ENCODE data around the gene CCDC181.
A peak's percentile ranks its signal among the peaks of the same experiment; 100 is the strongest.
"Not testable (repeated sequence)": the region's sequence is repeated elsewhere in the genome, so short reads cannot be mapped to it uniquely, and the experiment has no call there.

CCDC181 gene

DNA sequence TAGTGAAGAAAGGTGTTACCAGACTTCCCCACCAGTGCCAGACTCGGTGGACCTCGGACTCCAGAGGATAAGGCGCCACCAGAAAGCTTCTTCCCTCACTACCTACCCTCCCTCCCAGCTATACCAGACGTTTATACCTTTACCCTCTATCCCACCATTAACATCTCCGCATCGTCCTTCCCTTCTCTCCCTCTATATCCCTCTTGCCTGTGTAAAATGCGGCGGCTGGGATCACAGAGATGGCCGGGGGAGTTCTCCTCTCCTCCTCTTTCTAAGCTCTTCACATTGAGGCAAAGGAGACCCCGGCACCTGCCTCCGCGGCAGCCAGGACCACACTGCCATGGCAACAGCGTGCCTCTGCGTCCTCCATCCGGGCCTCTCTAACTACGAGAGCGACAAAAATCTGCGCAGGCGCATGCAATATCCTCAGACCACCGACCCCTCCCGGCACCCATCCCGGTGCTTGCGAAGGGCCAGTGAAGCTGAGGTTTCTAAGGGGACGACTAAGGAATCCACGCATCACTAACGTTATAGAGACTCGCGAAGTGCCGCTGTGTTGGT lies at the start of gene CCDC181:
Gene CCDC181 (minus strand): TSS at position 394 of the 561 bp plus-strand sequence. CDS start 2,547 bp downstream, outside the sequence.
- DNase-seq: peak; percentile 88

DNA sequence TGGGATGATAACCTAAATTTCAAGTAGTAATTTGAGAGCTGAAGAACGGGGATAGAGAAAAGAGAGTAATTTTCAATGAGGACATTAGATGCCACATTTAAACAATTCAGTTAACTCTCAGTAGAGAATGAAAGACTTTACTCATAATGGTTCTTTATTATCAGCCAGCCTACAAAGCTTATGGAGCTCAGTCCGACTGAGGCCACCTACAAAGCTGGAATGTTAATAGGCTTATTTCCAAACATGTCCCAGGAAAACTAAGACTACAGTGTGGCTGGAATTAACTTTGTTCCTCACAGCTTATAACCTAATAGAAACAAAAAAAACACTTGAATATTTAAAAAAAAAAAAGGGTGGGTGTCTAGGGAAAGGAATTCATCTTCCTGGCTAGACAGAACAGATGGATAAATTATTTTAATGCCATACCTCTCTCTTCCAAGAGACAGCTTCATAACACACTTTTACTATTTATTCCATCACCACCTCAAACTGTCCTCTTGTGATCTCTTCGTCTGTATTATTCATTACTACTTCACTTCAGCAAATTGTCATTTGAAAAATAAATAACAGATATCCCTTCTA lies 48.6 kb upstream of the CCDC181 start:
- no peak for DNase-seq

DNA sequence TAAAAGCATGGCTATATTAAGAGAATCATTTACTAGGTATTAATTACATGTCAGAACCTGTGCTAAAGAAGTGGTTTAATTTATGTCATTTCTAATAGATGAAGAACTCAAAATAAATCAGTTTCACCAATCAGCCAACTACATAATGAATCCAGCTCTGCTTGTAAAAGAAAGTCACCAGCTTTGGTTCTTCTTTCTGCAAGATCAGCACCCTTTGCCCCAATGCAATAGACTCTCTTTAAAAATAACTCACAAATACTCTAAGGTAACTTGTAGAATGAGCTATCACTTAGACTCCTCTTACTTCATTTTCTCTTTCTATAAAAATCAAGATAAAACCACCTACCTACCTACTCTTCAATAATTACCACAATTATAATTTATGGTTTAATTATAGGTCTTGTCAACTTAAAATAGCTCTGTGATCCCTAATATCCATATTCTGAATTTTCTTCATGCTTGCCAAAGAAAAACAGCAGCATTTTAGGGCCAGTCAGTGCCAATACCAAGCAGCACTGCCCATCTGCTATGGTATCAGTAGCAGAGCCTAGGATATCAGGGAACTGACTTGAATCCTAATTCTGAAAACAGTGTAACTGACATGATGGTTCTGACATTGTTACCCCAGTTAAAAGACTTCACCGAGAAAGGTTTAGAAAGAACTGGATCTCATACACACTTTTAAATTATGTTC lies 47.2 kb upstream of the CCDC181 start:
- no peak for DNase-seq

DNA sequence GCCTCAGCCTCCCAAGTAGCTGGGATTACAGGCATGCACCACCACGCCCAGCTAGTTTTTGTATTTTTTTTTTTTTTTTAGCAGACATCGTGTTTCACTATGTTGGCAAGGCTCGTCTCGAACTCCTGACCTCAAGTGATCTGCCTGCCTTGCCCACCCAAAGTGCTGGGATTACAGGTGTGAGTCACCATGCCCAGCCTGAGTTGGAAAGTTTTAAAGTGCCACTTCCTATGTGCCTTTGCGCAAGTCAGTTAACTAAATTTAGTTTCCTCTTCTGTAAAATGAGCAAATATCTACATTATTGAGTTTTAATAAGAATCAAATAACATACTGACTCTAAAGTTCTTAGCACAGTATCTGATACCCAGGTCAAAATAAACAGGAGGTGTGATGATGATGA lies 46.1 kb upstream of the CCDC181 start:
- no peak for DNase-seq

DNA sequence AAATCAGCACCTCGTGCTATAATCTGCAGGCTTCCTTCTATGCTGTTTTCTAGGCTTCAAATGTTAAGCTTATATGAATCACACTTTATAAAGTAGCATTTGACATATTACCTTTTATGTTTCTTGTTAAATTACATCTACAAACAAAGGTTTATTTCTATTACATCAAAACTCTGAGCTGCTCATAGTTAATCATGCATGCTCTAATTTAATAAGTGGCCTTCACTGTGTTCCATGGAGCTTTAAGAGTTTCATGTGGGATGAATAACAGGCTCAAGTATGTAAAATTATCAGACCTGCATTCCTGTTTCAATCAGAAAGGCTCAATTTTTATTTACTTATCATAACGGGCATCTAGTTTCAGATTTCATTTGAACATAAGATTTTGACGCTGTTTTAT lies 45.5 kb upstream of the CCDC181 start:
- no peak for DNase-seq

DNA sequence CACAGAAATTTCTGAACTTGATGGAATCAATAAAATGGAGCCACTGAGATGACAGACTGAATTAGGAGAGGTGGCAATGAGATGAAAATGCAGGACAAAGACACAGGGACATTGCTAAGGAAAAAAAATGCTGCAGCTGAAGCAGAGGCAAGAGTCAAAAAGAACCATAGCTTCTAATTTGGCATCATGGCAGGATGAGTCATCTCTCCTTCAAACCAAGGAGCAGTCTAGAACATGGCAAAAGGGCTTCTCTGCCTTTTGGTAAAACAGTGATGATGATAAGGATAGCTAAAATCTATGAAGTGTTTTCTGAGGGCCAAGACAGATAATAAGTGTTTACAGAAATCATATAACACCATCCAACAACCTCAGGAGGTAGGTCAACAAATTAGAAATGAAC lies 41.7 kb upstream of the CCDC181 start:
- no peak for DNase-seq

DNA sequence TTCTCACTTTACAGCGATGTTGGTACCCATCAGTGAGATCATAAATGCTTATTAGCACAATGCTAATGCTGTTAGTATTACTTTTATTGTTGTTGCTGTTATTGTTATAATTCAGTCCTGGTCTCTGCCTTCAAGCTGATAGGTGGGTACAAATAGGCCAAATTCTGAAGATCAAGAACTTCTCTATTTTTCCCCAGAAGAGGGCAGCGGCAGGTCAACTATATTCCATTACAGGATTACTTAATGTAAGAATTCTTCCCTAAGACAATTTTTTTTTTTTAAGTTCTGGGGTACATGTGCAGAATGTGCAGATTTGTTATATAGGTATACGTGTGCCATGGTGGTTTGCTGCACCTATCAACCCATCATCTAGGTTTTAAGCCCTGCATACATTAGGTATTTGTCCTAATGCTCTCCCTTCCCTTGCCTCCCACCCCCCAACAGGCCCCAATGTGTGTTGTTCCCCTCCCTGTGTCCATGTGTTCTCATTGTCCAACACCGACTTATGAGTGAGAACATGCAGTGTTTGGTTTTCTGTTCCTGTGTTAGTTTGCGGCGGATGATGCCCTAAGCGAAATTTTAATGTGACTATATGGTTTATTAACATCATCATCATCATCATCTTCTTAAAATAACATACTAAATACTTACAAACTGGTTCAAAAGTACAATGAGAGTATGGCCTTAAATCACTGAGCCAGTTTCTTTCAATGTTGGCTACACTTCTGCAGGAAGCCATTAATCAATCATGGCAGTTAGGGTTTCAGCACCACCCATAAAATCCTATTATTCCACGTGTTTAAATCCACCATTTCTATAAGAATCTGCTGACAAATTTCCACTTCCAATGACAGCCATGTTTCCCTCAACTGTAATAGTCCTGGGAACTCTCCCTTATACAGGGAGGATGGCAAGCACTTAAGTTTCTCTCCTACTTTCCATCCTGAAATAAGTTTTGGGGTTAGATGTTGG lies 39.3 kb upstream of the CCDC181 start:
- DNase-seq: peak; percentile 8

DNA sequence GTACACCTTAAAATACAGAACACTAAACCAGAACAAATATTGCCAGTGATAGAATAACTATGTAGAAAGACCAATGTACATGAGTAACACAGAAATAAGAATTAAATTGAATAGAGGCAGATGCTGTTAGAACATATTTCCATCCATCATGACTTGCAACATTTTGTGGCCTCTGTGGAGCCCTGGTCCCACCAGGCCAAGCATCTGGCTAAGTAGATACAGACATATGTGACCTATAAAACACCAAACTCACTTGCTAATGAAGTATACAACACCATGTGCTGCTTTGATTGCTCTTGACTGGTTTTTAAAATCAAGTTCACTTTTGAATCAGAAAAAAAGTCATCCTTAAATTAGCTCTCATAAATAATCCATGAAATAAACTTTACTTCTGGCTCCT lies 38.0 kb upstream of the CCDC181 start:
- DNase-seq: no peak

DNA sequence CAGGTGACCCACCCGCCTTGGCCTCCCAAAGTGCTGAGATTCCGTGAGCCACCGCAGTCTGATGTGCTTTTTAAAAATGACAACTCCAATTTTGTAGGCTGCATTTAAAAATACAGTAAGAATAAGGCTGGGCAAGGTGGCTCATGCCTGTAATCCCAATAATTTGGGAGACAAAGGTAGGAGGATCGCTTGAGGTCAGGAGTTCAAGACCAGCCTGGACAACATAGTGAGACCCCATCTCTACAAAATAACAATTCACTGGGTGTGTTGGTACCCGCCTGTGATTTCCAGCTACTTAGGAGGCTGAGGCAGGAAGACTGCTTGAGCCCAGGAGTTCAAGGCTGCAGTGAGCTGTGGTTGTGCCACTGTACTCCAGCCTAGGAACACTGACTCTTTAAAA lies 35.1 kb upstream of the CCDC181 start:
- DNase-seq: no peak

DNA sequence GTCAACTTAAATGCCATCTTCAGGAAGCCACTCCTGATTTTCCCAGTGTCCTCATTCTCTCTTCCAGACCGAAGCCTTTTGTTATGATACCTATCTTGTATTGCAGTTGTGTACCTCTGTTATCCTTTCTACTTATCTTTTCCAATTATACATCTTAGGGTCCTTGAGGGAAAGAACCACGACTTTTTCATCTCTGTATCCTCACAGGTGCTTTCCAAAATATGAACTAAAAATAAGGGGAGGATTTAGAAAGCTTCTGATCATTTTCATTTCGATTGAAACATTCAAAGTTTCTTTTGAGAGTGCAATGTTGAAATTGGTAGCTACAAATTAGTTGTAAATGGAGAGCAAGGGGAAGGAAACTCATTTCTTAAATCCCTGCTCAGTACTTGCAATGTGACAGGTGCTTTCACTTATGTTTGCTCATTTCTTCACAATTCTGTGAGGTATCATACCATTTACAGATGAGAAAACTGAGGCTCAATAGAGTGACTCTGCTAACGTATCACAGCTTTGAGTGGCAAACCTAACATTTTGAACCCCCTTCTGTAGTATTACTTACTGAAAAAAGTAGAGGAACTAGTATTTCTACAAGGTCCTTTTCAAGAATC lies 34.2 kb upstream of the CCDC181 start:
- no peak for DNase-seq

DNA sequence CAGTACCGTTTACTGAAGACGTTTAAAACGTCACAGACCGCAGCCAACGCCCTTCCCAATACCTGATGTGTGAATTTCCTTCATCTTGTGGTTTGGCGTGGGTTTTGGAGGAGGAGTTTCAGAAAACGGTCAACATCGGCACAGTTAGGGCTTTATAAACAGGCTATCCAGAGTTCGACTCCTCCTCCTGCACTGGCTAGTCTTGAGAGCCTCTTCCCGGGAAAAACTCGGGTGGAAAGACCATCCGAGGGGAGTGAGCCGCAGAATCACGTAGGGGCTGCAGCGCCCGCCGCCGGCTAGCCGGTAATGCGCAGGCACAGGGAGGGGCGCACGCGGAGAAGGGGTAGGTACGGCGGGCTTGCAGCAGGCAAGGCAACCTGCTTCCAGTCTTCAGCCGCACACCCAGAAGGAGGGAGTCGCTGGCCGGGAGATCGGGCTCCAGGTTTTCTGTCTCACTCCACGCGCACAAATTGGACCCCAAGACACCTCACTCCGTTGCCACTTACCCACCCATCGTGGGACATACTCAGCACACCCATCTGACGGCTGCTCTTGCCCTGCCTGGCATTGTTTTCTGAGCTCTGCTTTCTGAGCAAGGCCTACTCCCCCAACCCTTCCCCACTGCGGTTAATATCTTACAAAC lies 33.0 kb upstream of the CCDC181 start:
- no peak for DNase-seq

DNA sequence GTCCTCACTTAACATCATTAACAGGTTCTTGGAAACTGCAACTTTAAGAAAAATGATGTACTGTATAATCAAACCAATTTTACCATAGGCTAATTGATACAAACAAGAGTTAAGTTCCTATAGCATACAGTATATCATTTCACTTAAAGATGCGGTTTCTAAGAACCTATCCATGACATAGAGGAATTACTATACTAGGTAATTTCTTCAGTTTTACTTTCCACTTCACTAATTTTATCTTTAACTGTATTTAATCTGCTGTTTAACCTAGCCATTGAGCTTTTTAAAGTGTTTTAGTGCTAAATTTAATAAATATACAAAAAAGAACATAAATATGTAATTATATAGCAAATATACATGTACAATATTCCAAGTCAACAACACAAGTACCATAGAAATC lies 30.2 kb upstream of the CCDC181 start:
- no peak for DNase-seq

DNA sequence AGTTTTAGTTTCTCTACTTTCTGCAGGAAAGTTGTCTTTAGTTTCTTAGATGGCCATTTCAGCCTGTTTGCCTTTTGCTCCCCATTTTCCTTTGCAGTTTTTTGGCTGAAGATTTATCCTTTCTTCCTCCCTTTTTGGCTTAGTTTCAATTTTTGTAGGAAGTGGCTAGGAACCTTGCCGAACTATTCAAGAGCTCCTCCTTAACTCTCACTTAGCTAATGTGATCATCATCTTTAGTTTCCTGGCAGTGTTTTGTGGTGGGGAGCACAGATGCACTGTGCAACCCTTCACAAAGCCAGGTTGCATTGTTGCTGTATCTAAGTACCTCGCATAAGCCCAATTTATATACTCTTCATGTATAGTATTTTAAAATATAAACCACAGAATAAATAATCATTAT lies 28.8 kb upstream of the CCDC181 start:
- no peak for DNase-seq

DNA sequence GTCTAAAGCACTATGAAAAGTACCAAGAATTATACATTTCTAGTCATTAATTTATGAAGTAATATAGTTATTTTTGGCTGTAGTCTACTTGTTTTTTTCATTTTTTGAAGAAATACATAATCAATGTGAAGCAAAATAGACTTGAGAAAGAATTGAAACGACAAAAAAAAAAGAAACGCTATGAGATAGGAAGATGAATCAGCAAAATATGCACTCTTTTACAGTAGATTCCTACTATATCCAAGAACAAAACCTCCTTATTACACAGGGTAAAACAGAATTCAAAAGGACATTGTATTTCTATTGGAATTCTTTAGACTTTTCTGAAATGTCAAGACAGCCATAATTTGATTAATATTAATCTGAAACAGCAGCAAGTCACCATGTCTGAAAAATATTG lies 25.6 kb upstream of the CCDC181 start:
- no peak for DNase-seq

DNA sequence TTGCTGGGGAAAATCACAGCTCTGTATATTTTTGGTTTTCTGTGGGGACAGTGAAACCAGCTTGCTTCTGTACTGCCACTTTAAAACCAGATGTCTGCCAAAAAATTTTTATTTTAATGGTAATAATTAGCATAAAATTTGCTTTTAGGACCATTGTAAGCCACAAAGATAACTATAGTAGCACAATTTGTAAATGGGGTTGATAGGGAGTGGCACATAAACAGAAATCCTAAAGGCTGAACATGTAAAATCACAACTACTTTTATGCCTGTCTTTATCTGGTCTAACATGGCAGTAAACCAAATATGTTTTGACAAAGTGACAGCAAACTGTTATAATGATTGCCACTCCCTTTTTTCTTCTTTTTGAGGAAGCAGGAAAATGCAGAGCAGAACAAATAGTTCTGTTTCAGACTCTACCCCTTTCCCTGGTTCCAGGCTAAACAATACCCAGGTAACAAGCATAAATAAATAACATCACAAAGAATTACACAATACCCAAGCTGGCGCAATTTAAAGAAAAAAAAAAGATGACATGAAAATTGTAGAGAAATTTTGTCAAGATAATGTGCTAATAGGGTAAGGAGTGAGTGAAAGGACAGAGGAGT lies 24.0 kb upstream of the CCDC181 start:
- no peak for DNase-seq

DNA sequence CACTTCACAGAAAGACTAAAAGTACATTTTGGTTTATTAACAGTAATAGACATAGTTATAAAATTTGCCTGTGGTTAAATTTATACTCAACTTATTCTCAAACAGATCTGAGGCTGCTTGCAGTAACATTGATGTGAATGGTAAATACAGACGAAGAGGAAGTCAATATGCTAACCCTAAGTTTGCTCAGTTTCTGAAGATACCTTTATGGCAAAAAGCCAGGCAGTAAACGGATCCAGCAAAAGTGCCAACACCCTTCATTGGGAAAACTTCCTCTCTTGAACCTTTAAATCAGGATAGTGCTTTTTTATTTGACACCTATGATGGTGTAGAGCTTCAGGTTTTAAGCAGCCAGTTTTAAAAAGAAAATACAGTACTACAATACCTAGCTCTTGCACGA lies 16.6 kb upstream of the CCDC181 start:
- no peak for DNase-seq

DNA sequence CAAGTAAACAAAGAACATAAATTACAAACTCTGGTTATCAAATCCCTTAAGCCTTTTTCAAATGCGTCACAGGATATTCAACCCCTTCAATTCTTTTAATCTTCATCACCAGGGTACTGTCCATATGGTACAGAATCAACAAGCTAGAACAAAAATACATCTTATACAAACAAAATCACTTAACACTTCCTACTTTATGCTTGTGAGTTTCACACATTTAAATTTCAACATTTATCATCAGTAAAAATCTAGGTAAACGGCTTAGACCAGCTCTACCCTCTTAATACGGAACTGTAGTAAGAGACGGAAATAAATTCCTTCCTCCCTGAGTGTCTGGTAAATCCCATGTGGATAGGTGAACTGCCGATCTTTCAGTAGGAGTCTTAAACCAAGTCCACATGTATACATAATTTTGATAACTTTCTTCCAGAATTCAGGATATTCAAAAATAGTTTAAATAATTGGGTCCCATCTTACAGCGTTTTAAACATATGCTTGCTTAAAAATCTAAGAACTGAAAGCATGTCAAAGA lies 1.0 kb downstream of the CCDC181 start:
- peak; percentile 17 for DNase-seq

DNA sequence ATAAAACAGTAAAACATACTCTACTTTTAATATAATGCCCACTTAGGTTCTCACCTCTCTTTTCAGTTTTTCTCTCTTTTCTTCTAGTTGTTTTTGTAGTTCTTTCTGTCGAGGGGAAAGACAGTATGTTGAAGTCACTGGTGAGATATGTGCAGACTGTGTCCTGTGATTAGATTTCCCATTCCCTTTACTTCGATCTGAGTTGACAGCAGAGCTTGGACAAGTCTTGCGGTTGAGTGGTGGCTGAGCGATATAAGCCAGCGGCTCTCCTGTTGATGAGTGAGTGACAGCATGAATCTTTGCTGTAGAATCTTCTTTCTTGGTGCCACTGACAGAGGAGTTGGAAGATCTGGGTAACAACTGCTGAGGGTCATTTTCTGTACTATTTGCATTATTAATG lies 6.0 kb downstream of the CCDC181 start:
- DNase-seq: no peak

DNA sequence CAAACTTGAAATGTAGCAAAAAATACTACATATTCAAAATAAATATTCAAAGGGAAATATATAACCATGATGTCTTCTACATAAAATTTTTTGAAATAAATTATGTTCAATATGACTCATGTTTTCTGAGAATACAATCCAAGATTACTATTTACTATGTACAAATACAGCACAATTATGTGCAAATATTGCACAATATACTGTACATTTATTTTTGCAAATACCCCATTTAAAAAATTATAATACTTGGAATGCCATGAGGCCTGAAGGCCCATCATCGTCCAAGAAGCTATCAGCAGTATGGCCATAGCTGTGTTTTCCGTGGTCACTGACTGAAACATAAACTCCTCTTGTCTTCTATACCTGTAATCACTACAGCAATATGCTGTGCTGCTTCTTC lies 12.3 kb downstream of the CCDC181 start:
- no peak for DNase-seq

DNA sequence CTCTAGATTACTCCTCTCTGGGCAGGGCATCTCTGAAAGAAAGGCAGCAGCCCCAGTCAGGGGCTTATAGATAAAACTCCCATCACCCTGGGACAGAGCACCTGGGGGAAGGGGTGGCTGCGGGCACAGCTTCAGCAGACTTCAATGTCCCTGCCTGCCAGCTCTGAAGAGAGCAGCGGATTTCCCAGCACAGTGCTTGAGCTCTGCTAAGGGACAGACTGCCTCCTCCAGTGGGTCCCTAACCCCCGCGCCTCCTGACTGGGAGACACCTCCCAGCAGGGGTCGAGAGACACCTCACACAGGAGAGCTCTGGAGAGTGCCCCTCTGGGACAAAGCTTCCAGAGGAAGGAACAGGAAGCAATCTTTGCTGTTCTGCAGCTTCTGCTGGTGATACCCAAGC lies 18.9 kb downstream of the CCDC181 start:
- not testable (repeated sequence) for DNase-seq

DNA sequence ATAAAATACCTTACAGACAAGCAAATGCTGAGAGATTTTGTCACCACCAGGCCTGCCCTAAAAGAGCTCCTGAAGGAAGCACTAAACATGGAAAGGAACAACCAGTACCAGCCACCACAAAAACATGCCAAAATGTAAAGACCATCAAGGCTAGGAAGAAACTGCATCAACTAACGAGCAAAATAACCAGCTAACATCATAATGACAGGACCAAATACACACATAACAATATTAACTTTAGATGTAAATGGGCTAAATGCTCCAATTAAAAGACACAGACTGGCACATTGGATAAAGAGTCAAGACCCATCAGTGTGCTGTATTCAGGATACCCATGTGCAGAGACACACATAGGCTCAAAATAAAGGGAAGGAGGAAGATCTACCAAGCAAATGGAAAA lies 24.7 kb downstream of the CCDC181 start:
- not testable (repeated sequence) for DNase-seq

DNA sequence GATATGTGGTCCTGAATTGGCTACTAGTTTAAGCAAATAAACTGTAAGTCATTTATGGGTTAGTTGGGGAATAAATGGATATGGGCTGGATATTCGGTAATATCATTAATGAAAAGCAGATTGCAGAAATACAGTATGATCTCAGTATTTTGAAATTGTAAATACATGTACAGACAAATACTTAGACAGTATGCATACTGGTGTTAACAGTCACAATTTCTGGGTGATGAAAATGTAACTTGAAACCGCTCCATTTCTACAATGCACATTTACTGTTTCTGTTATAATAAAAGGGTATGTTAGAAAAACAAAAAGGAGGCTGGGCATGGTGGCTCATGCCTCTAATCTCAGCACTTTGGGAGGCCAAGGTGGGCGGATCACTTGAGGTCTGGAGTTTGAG lies 31.3 kb downstream of the CCDC181 start:
- DNase-seq: no peak

Measured in SHP77 treated with DMSO at 0.1 percent for 48 hours (cell line).